ENCODE measurements around the gene MAST1.
"Not testable (repeated sequence)": the region's sequence is repeated elsewhere in the genome, so short reads cannot be mapped to it uniquely, and the experiment has no call there.

Gene MAST1

GRCh38 chr19:12872255-12872654, 33.9 kb downstream of the MAST1 start:
- ATAC-seq, result no peak

DNA sequence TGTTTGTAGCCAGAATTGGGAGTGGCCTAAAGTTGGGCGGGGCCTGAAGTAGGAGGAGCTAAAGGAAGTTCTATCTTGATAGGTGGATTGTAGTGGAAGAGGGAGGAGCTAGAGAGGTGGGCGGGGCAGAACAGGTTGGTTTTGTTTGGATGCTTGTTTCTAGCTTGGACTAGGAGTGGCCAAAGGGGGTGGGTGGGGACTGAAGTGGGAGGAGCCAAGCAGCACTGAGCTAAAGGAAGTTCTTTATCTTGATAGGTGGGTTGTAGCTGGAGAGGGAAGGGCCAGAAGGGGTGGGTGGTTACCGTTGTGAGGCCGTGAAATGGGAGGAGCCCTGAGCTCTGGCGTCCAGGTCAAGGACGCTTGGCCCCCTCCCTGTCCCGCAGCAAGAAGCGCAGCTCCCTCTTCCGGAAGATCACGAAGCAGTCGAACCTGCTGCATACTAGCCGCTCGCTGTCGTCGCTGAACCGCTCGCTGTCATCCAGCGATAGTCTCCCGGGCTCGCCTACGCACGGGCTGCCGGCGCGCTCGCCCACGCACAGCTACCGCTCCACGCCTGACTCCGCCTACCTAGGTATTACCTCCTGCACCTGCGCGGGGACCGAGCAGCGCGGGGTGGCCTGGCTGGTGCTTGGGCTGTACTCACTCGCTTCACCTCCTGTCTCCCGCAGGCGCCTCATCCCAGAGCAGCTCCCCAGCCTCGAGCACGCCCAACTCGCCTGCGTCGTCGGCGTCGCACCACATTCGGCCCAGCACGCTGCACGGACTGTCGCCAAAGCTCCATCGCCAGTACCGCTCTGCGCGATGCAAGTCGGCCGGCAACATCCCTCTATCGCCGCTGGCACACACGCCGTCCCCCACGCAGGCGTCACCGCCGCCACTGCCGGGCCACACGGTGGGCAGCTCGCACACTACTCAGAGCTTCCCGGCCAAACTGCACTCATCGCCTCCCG, 34.9 kb downstream of the MAST1 start:
- peak; percentile 40 to 49 for ATAC-seq

DNA sequence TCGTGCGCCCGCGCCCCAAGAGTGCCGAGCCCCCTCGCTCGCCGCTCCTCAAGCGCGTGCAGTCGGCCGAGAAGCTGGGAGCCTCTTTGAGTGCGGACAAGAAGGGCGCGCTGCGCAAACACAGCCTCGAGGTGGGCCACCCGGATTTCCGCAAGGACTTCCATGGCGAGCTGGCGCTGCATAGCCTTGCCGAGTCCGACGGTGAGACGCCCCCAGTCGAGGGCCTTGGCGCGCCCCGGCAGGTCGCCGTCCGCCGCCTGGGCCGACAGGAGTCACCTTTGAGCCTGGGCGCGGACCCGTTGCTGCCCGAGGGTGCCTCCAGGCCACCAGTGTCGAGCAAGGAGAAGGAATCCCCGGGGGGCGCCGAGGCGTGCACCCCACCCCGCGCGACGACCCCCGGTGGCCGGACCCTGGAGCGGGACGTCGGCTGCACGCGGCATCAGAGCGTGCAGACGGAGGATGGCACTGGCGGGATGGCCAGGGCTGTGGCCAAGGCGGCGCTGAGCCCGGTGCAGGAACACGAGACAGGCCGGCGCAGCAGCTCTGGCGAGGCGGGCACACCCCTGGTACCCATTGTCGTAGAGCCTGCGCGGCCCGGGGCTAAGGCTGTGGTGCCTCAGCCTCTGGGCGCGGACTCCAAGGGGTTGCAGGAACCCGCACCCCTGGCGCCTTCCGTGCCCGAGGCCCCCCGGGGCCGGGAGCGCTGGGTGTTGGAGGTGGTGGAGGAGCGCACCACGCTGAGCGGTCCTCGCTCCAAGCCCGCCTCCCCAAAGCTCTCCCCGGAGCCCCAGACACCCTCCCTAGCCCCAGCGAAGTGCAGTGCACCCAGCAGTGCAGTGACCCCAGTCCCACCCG, 35.8 kb downstream of the MAST1 start:
- ATAC-seq, result no peak

DNA sequence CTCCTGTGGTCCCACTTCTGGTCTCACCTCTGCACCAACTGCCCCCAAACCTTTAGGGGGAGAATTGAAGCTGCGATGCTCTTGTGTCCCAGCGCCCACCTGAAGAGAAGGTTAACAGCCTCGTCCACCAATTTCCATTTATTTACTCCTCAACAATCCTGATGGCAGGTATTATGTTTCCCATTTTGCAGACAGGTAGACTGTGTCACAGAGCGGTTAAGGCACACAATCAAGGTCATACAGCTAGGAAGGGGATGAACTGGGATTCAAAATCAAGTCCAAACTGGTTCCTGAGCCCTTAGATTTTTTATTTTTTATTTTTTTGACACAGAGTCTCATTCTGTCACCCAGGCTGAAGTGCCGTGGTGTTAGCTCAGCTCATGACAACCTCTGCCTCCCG, 36.8 kb downstream of the MAST1 start:
- no peak for ATAC-seq

- peak in 1 of 2 donors; percentile 1 for ATAC-seq
Observed at GRCh38 chr19:12880551-12881171, 42.3 kb downstream of the MAST1 start.

GRCh38 chr19:12881172-12881808, 43.0 kb downstream of the MAST1 start, which contains the start of gene DNASE2:
TSS of gene DNASE2 (minus strand) at chr19:12881449. CDS start at chr19:12881375, 74 bp downstream.
- ATAC-seq, result peak; percentile 74 to 75

DNA sequence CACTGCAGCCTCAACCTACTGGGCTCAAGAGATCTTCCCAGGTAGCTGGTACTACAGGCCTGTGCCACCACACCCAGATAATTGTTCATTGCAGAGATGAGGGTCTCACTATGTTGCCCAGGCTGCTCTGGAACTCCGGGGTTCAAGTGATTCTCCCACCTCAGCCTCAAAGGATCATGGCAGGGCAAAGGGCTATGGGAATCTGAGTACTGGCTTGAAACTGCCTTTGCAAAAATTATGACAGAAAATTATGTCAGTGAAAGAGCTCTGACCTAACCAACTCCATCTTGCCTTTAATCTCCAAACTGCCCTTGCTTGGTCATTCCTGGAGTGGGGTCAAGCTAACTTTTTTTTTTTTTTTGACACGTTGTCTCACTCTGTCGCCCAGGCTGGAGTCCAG, 44.3 kb downstream of the MAST1 start:
- no peak for ATAC-seq

GRCh38 chr19:12884202-12884601, 45.9 kb downstream of the MAST1 start:
- no peak for ATAC-seq

- ATAC-seq, result no peak
Observed at GRCh38 chr19:12884627-12884925, 46.3 kb downstream of the MAST1 start.

DNA sequence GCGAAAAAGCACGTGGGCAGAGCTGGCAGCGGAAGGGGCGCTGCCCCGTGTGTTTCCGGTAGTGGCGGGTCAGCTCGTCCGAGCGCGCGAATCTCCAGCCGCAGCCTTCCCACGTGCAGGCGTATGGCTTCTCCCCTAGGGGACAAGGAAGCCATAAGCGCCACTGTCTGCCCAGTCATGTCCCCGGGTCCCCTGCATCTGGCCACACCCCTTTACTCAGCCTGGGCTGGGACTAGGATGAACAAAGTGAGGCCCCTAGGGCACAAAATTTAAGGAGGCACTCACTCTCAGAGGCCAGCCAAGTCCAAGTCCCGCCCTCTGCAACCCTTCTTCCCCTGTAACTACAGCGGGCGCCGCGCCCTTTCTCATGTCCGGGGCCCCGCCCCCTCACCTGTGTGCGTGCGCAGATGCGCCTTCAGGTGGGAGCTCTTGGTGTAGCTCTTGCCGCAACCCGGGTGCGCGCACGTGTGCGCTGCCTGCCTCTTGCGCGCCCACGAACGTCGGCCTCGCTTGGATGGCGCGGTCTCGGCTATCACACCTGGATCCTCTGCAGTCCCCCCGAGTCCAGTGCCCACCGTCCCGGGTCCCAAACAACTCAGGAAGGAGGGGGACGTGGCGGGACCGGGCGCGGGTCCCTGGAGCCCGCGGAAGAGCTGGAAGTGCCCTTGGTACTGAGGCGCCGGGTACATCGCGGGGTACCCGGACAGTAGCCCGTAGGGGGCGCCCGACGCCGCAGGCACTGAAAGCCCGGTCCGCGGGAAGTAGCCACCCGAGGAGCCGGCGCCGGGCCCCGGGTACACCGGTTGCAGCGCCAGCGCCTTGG, 46.8 kb downstream of the MAST1 start:
- ATAC-seq, result peak; percentile 73 to 75

GRCh38 chr19:12885749-12886650, 47.7 kb downstream of the MAST1 start:
- no peak for ATAC-seq

DNA sequence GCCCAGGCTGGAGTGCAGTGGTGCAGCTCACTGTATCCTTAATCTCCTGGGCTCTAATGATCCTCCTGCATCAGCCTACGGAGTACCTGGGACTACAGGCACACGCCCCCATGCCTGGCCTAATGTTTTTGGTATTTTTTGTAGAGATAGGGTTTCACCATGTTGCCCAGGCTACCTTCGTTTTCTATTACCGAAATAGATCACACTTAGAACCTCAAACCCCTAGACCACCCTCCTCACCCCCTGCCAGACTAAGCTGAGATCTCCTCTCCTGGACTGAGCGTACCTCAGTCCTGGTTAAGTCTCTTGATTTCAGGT, 48.3 kb downstream of the MAST1 start:
- no peak for ATAC-seq

- ATAC-seq, result no peak
Observed at GRCh38 chr19:12886969-12887747, 48.8 kb downstream of the MAST1 start, which contains the start of gene KLF1. TSS of gene KLF1 (minus strand) at chr19:12887201. CDS start at chr19:12887140, 61 bp downstream.

DNA sequence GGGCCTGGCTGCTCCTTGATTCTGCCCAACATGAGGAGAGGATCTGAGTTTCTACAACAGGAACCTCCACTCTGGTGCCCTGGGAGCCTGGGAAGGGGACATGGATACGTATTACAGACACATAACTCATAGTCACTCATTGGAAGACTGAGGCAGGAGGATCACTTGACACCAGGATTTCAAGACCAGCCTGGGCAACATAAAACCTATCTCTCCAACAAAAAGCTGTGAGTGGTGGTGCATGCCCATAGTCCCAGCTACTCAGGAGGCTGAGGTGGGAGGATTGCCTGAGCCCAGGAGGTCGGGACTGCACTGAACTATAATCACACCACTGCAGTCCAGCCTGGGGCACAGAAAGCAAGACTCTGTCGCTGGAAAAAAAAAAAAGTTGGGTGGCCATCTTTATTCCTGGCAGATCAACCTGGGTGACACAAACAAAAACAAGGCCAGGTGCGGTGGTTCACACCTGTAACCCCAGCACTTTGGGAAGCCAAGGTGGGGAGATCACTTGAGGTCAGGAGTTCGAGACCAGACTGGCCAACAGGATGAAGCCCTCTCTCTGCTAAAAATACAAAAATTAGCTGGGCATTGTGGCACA, 49.8 kb downstream of the MAST1 start:
- no peak for ATAC-seq

- not testable (repeated sequence) for ATAC-seq
Observed at GRCh38 chr19:12890299-12890786, 52.0 kb downstream of the MAST1 start.

GRCh38 chr19:12890787-12891552, 52.7 kb downstream of the MAST1 start, which contains the start of gene GCDH:
TSS of gene GCDH (plus strand) at chr19:12891160. CDS start at chr19:12891305, 145 bp downstream.
- ATAC-seq, result peak; percentile 98

- no peak for ATAC-seq
Observed at GRCh38 chr19:12891553-12892021, 53.3 kb downstream of the MAST1 start.

DNA sequence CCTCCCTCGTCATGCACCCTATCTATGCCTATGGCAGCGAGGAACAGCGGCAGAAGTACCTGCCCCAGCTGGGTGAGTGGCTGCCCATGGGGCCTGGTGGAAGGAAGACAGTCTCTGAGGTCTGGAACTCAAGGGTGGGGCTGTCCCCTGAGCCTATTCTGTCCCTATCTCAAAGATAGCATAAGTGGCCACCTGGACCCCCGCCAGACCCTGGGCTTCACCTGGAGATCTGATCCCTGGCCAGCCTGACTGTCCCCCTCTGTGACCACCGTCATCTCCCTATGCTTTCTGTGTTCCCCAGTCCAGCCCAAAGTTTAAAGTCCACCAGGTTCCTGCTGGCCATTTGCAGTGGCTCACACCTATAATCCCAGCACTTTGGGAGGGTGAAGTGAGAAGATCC, 55.3 kb downstream of the MAST1 start:
- no peak for ATAC-seq

All from activated CD4-positive, CD25-positive, alpha-beta regulatory T cell treated with anti-CD3 and anti-CD28 coated beads, Interleukin-2, amount 50 U/mL, for 24 hours (primary cell).